Neural progenitor cell (in vitro differentiated cells): ENCODE measurements around the gene PARN. TPM values are rescaled to one million over a fixed set of nuclear protein-coding genes. Genes with fewer than 3 reads are reported as not detected.

Experiments used
- DNase-seq: peaks from one replicate; pipeline ENCODE4 v3.0.0-alpha.2; 2016; ENCODE audit warnings: low spot score
- H2AFZ ChIP-seq: fragments of 200-600 bp; sonication (generic); replicated peaks from 2 replicates; pipeline ENCODE4 v1.6.1; 2016; ENCODE audit warnings: antibody characterized with exemption
- H3F3A ChIP-seq: fragments of 200-600 bp; sonication (generic); 2 replicates; pipeline ENCODE4 v1.6.1; 2016; ENCODE audit warnings: antibody characterized with exemption, low read depth
- H3K27ac ChIP-seq: fragments of 200-600 bp; sonication (generic); 2 replicates; pipeline ENCODE4 v1.5.1; 2016; ENCODE audit warnings: mild to moderate bottlenecking
- H3K27me3 ChIP-seq: fragments of 200-600 bp; sonication (generic); 2 replicates; pipeline ENCODE4 v1.6.1; 2016; ENCODE audit warnings: mild to moderate bottlenecking, moderate library complexity
- H3K36me3 ChIP-seq: fragments of 200-600 bp; sonication (generic); 2 replicates; pipeline ENCODE4 v1.5.1; 2016
- H3K4me1 ChIP-seq: fragments of 200-600 bp; sonication (generic); 2 replicates; pipeline ENCODE4 v1.6.1; 2016; ENCODE audit warnings: mixed run types
- H3K4me2 ChIP-seq: fragments of 200-600 bp; sonication (generic); 2 replicates; pipeline ENCODE4 v1.6.1; 2016
- H3K4me3 ChIP-seq: fragments of 200-600 bp; sonication (generic); 2 replicates; pipeline ENCODE4 v1.5.1; 2016
- H3K79me2 ChIP-seq: fragments of 200-600 bp; sonication (generic); 2 replicates; pipeline ENCODE4 v1.6.1; 2016; ENCODE audit warnings: low read depth
- H3K9ac ChIP-seq: fragments of 200-600 bp; sonication (generic); 2 replicates; pipeline ENCODE4 v1.6.1; 2016
- H3K9me3 ChIP-seq: fragments of 200-600 bp; sonication (generic); 2 replicates; pipeline ENCODE4 v1.5.1; 2016; ENCODE audit warnings: low read depth
- H4K20me1 ChIP-seq: fragments of 200-600 bp; sonication (generic); 2 replicates; pipeline ENCODE4 v1.6.1; 2016; ENCODE audit warnings: low read depth
- H3K27ac Mint-ChIP-seq: 3 replicates; pipeline ENCODE4 v1.8.0; 2021; ENCODE audit warnings: mixed read lengths
- H3K27me3 Mint-ChIP-seq: 2 replicates; pipeline ENCODE4 v1.8.0; 2022; ENCODE audit warnings: low read depth, mild to moderate bottlenecking, inconsistent platforms, moderate library complexity, mixed read lengths; ENCODE audit not compliant: insufficient read depth
- H3K36me3 Mint-ChIP-seq: 3 replicates; pipeline ENCODE4 v1.8.0; 2021; ENCODE audit warnings: mixed read lengths
- H3K4me1 Mint-ChIP-seq: 3 replicates; pipeline ENCODE4 v1.8.0; 2021; ENCODE audit warnings: mixed read lengths
- H3K4me3 Mint-ChIP-seq: 3 replicates; pipeline ENCODE4 v1.8.0; 2021; ENCODE audit warnings: mild to moderate bottlenecking, moderate library complexity, mixed read lengths
- H3K9me3 Mint-ChIP-seq: 3 replicates; pipeline ENCODE4 v1.8.0; 2020; ENCODE audit warnings: mixed read lengths
- EZH2 ChIP-seq: fragments of 200-600 bp; sonication (generic); IDR thresholded peaks from 2 replicates; pipeline ENCODE4 v1.6.1; 2017; ENCODE audit warnings: antibody characterized with exemption, mild to moderate bottlenecking, moderate library complexity
- EZH2phosphoT487 ChIP-seq: fragments of 200-600 bp; sonication (generic); IDR thresholded peaks from 2 replicates; pipeline ENCODE4 v1.6.1; 2017; ENCODE audit warnings: antibody characterized with exemption
- total RNA-seq: library from RNA; depleted of rRNA; stranded (reverse); fragments of >200 nt; gene quantifications from 2 replicates; pipeline ENCODE4 v1.2.3, GENCODE V29; 2015; ENCODE audit warnings: low replicate concordance
- TF ChIP-seq, protein P1 (sequence below): fragments of 200-600 bp; sonication (generic); IDR thresholded peaks from 2 replicates; pipeline ENCODE4 v1.5.1; 2017; ENCODE audit warnings: antibody characterized with exemption, mild to moderate bottlenecking

The PARN gene
- total RNA-seq, 1 donor from 2014 or later, result 53.5 TPM

DNA sequence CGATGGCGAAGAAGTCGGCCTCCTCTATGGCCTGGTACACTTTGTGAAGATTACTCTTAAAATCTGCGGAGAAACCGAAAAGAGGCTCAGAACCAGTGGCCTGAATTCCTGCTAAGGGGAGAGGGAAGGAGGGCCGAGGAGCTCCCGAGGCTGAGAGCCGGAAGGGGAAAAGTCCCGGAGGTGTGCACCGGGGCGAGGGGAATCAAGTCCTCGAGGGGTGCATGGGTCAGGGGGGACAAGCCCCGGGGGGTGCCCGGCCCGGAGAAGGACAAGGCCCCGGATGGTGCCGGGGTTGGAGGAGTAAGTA lies 495 bp downstream of the PARN start:
- DNase-seq, result no peak
- TF ChIP-seq, protein P1, sequence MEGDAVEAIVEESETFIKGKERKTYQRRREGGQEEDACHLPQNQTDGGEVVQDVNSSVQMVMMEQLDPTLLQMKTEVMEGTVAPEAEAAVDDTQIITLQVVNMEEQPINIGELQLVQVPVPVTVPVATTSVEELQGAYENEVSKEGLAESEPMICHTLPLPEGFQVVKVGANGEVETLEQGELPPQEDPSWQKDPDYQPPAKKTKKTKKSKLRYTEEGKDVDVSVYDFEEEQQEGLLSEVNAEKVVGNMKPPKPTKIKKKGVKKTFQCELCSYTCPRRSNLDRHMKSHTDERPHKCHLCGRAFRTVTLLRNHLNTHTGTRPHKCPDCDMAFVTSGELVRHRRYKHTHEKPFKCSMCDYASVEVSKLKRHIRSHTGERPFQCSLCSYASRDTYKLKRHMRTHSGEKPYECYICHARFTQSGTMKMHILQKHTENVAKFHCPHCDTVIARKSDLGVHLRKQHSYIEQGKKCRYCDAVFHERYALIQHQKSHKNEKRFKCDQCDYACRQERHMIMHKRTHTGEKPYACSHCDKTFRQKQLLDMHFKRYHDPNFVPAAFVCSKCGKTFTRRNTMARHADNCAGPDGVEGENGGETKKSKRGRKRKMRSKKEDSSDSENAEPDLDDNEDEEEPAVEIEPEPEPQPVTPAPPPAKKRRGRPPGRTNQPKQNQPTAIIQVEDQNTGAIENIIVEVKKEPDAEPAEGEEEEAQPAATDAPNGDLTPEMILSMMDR, result no peak
- TF ChIP-seq EZH2 (no peak), EZH2phosphoT487 (no peak)
- H3K4me3 ChIP-seq, result peak overlapping the region; percentile 89
- peak overlapping the region; percentile 96 for H3K4me3 Mint-ChIP-seq
- peaks cover 7% of the 10 kb centered on the region for H3K36me3 Mint-ChIP-seq
- peaks cover 39% of the 10 kb centered on the region for H3K79me2 ChIP-seq
- H3K36me3 ChIP-seq, result peaks cover 6% of the 10 kb centered on the region
- peak overlapping the region; percentile 98 for H3K27ac Mint-ChIP-seq
- H3K9me3 ChIP-seq, result no peaks in the 10 kb centered on the region
- H3K4me1 Mint-ChIP-seq, result peaks cover 23% of the 10 kb centered on the region
- H3K9me3 Mint-ChIP-seq, result no peaks in the 10 kb centered on the region
- peak overlapping the region; percentile 91 for H3K9ac ChIP-seq
- H3K27ac ChIP-seq, result peak overlapping the region; percentile 71
- H2AFZ ChIP-seq, result peak overlapping the region; percentile 39
- H3K27me3 Mint-ChIP-seq, result no peaks in the 10 kb centered on the region
- H3K4me2 ChIP-seq, result peak overlapping the region; percentile 95
- peaks cover 13% of the 10 kb centered on the region for H3K4me1 ChIP-seq
- H3F3A ChIP-seq, result peaks cover 21% of the 10 kb centered on the region
- no peaks in the 10 kb centered on the region for H3K27me3 ChIP-seq
- H4K20me1 ChIP-seq, result peaks cover 14% of the 10 kb centered on the region

DNA sequence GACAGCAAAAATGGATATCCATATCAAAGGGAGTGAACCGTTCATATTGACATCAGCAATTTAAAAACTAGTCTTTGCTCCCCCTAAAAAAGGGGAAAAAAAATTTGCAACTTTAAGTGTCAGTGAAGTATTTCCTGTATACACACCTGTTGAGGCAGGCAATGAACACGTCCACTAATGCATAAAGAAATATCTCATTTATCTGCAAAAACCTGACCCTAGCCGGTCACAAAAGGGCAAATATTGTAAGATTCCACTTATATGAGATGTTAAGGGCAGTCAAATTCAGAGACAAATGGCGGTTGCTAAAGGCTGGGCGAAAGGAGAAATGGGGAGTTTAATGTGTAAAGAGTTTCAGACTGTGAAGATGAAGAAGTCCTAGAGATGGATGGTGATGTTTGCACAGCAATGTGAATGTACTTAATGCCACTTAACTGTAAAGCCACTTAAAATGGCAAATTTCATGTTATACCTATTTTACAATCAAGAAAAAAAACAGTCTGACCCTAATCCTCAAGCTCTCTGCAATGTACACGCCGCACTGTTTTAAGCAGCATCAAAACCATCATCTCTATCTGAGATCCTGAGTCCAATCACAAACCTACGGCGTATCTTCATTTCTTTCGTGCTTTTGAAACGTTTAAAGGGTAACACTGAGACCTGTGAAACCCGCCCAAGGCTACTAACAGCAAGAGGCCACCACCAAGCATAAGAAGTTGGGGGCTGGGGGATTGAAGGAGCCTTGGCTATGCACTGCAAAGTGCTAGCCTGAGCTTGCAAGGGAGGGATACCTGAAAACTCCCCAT lies 1.1 kb downstream of the PARN start:
- H3K36me3 ChIP-seq, result peaks cover 6% of the 10 kb centered on the region

DNA sequence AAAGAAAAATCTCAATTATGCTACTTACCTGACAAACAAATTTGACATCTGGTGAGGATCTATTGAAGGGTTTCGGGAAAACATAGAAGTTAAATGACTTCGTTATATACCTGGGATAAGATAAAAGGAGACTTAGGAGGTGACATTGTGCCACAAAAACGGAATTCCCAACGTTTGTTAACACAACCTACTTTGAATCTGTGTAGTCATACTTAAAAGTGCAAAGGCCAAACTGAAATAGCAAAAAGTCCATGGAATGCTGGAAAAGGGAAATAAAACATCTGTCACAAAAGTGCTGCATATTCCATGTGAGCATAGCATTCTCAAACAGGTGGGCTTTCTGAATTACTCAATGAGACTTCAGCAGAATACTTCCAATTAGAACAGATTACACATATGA lies 3.0 kb downstream of the PARN start:
- Mint-ChIP-seq H3K27me3 (no peaks in the 10 kb centered on the region), H3K9me3 (no peaks in the 10 kb centered on the region), H3K4me1 (peaks cover 12% of the 10 kb centered on the region), H3K36me3 (peaks cover 14% of the 10 kb centered on the region), H3K4me3 (no peak overlapping the region), H3K27ac (no peak overlapping the region)
- TF ChIP-seq EZH2 (no peak), EZH2phosphoT487 (no peak)
- TF ChIP-seq, protein P1, result no peak
- Histone ChIP-seq H3K27me3 (no peaks in the 10 kb centered on the region), H3K27ac (no peak overlapping the region), H3K9ac (no peak overlapping the region), H3K79me2 (peaks cover 21% of the 10 kb centered on the region), H3K4me3 (no peak overlapping the region), H3K4me1 (peaks cover 9% of the 10 kb centered on the region), H3K4me2 (no peak overlapping the region), H3K9me3 (no peaks in the 10 kb centered on the region), H2AFZ (no peak overlapping the region), H3F3A (peaks cover 10% of the 10 kb centered on the region), H4K20me1 (no peaks in the 10 kb centered on the region), H3K36me3 (peaks cover 6% of the 10 kb centered on the region)
- DNase-seq, result no peak

More for the DNA sequence above, 1.1 kb downstream of the PARN start:
- Mint-ChIP-seq H3K4me3 (peak overlapping the region; percentile 96), H3K9me3 (no peaks in the 10 kb centered on the region), H3K4me1 (peaks cover 17% of the 10 kb centered on the region), H3K27me3 (no peaks in the 10 kb centered on the region), H3K36me3 (peaks cover 7% of the 10 kb centered on the region), H3K27ac (peak overlapping the region; percentile 98)
- Histone ChIP-seq H3K27me3 (no peaks in the 10 kb centered on the region), H3K9me3 (no peaks in the 10 kb centered on the region), H3K4me2 (peak overlapping the region; percentile 95), H4K20me1 (peaks cover 8% of the 10 kb centered on the region), H2AFZ (peak overlapping the region; percentile 39), H3K27ac (peak overlapping the region; percentile 71), H3K9ac (peak overlapping the region; percentile 91), H3K79me2 (peaks cover 34% of the 10 kb centered on the region), H3F3A (peaks cover 16% of the 10 kb centered on the region), H3K4me1 (peaks cover 9% of the 10 kb centered on the region), H3K4me3 (peak overlapping the region; percentile 89)
- no peak for DNase-seq
- TF ChIP-seq EZH2phosphoT487 (no peak), EZH2 (no peak)

DNA sequence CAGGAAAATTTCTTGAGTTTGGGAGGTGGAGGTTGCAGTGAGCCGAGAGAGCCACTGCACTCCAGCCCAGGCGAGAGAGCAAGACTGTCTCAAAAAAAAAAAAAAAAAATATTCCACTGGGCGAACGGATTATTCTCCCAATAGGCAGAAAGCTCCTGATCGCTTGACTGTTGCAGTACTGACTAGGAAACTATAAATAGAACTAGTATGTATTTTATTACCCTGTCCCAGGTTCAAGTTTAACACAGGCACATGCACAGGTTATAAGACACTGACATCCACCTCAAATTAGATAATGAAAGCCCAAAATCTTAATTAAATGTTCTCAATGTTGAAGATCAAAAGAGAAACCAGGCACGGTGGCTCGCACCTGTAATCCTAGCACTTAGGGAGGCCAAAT lies 11.5 kb downstream of the PARN start:
- Histone ChIP-seq H4K20me1 (no peaks in the 10 kb centered on the region), H3K4me2 (no peak overlapping the region), H3K27ac (no peak overlapping the region), H3K79me2 (no peaks in the 10 kb centered on the region), H3K9ac (no peak overlapping the region), H3K4me1 (no peaks in the 10 kb centered on the region), H3K9me3 (no peaks in the 10 kb centered on the region), H3F3A (no peaks in the 10 kb centered on the region), H2AFZ (no peak overlapping the region), H3K27me3 (no peaks in the 10 kb centered on the region), H3K36me3 (peaks cover 8% of the 10 kb centered on the region), H3K4me3 (no peak overlapping the region)
- H3K27me3 Mint-ChIP-seq, result no peaks in the 10 kb centered on the region
- H3K27ac Mint-ChIP-seq, result no peak overlapping the region
- H3K36me3 Mint-ChIP-seq, result peaks cover 27% of the 10 kb centered on the region
- no peaks in the 10 kb centered on the region for H3K9me3 Mint-ChIP-seq
- no peaks in the 10 kb centered on the region for H3K4me1 Mint-ChIP-seq
- H3K4me3 Mint-ChIP-seq, result no peak overlapping the region
- TF ChIP-seq EZH2phosphoT487, result no peak
- no peak for TF ChIP-seq EZH2
- TF ChIP-seq, protein P1, result no peak
- DNase-seq, result no peak
